Thyroid gland (tissue), 4 donors: ENCODE results near the gene EPN3.

Source experiments
- CTCF ChIP-seq, 6 experiments: fragments of 200-600 bp in 3 of 6; fragments of 450-650 bp in 3 of 6; sonication (generic) in 3 of 6; IDR thresholded peaks; one replicate each; pipeline ENCODE4 v1.5.1; 2016 to 2019; ENCODE audit warnings: antibody characterized with exemption in 6 of 6, mild to moderate bottlenecking in 2 of 6, inconsistent platforms in 1 of 6, moderate library complexity in 1 of 6
- POLR2A ChIP-seq, 2 donors: fragments of 450-650 bp; IDR thresholded peaks; one replicate each; pipeline ENCODE4 v1.6.1; 2017; ENCODE audit warnings: antibody characterized with exemption in 2 of 2, mild to moderate bottlenecking in 2 of 2, moderate library complexity in 1 of 2

DNA sequence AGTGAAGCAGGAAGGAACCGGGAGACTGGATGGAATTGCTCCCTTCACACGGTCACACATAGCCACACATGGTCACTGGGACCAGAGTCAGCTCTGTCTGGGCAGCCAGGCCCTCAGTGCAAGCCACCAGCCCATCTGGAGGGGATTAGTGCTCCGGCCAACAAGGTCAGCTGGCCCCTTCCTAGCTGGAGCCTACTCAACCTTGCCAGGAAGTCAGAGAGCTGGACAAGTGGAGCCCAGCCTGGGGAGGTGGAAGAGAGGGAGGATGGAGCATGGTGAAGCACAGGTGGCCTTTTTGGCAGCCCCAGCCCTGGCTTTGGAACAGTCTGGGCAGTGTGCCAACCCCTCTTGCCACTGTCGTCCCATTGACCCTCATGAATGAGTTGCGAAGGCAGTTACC, 24.3 kb downstream of the EPN3 start:
- no peak for TF ChIP-seq CTCF (IDR thresholded peaks at IDR 0.05)
- TF ChIP-seq POLR2A (IDR thresholded peaks at IDR 0.05): no peak
